ENCODE data around the gene CDK2. TPM values are rescaled to one million over a fixed set of nuclear protein-coding genes. Genes with fewer than 3 reads are reported as not detected.
"Not testable (repeated sequence)": the region's sequence is repeated elsewhere in the genome, so short reads cannot be mapped to it uniquely, and the experiment has no call there.

CDK2 gene
- total RNA-seq, 1 donor from 2014 or later, result 14.0 TPM

DNA sequence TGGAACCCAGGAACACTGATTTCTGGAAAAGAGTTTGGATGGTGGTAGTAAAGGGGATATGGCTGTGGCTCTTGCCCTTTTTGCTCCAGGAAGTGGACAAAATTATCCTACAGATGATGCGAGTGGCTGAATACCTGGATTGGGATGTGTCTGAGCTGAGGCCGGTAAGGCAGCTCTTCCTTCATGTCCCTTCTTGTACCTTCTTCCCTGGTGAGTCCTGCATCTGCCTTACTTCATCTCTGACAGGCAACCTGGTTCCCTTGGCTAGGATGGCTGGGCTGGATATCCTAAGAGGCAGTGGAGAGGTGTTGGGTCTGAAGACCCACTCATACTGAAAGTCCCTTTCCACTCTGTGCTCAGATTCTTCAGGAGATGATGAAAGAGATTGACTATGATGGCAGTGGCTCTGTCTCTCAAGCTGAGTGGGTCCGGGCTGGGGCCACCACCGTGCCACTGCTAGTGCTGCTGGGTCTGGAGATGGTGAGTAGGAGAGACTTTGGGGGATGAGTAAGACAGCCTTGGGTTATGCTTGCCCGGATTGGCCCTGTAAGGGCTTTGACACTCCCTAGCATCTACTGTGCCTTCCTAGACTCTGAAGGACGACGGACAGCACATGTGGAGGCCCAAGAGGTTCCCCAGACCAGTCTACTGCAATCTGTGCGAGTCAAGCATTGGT is 27.7 kb upstream of the CDK2 start:
- DNase-seq, result no peak

DNA sequence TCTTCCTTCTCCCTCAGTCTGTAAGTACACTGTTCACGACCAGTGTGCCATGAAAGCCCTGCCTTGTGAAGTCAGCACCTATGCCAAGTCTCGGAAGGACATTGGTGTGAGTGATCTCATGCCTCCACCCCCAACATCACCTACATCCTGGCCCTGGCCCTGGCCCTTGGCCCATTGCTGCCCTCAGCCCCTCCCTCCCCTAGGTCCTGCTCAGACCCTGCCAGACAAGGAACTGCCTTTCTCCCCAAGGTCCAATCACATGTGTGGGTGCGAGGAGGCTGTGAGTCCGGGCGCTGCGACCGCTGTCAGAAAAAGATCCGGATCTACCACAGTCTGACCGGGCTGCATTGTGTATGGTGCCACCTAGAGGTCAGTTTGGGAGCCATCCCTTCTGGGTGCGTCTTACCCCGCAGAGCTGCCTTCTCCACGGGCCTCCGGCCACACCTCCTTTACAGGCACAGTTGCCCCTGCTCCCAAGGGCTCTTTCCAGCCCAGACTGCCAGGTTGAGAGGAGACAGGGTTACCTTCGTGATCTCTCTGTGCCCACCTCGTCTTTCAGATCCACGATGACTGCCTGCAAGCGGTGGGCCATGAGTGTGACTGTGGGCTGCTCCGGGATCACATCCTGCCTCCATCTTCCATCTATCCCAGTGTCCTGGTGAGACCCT is 26.4 kb upstream of the CDK2 start:
- peak; percentile 91 for DNase-seq

DNA sequence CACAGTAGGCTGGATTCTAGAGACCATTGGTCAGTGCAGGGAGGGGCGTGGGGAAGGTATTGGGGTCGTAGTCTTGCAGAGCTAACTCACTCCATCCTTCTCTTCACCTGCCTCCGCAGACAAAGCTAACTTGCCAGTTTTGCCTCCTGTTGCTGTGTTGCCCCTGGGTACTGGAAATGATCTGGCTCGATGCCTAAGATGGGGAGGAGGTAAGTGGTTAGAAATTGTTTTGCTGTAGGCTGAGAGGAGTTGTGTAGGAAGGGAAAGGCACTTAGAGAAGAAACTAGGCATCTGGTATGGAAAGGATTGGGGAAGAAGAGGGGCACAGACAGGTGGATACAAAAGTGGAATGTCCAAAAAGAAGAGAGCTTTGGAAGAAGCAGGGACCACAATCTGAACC is 24.6 kb upstream of the CDK2 start:
- DNase-seq, result no peak

DNA sequence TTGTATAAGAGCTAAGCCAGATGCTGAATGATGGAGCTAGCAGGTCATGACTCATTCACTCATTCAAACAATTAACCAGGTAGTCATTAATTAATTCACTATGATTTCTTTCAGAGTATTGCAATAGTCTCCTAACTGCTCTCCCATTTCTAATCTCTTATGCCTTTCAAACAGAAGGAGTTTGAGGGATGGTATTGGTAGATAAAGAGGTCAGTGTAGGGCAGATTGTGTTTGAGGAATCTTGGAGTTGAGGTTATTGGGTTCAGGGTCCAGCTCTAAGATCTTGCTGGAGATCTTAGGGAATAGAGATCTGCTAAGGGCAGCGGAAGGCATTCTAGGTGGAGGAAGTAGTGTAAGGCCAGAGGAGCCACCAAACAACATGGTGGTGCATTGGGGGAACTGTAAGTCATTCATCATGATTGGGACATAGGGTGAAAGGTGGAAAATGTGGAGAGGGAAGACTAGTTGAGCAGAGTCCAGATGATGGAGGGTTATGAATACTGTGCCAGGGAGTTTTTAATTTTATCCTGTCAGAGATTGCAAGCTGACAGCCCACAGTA is 24.0 kb upstream of the CDK2 start:
- no peak for DNase-seq

DNA sequence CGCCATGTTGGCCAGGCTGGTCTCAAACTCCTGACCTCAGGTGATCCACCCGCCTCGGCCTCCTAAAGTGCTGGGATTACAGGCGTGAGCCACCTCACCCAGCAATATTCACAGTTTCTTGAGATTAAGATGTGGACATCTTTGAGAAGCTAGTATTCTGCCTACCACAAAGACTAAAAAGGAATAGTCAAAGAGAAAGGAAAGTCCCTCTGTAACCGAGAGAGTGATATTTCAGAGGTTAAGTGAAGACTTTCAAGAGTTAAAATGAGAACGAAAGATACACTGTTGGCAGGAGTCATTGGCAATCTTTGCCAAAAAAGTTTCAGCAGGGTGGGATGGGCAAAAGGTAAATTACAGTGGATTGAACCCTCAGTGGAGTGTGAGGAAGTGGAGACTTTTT is 20.1 kb upstream of the CDK2 start:
- DNase-seq, result no peak

DNA sequence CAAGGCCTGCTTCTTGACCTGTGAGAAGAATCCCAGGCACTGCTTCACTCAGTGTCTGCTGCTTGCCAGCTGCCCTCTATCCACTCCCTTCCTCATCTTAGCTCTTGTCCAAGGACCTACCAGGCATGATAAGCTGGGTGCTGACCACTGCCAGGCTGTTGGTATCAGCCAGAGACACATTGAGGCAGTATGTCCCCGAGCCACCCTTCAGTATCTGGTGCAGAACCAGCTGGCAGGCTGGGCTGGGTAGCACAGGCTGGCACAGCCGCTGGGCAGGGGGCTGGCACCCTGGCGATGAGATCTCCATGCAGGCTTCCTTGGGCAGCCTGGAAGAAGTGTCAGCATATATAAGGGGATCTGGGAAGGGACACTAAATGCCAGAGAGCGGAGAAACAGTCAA is 11.3 kb upstream of the CDK2 start:
- DNase-seq, result no peak

DNA sequence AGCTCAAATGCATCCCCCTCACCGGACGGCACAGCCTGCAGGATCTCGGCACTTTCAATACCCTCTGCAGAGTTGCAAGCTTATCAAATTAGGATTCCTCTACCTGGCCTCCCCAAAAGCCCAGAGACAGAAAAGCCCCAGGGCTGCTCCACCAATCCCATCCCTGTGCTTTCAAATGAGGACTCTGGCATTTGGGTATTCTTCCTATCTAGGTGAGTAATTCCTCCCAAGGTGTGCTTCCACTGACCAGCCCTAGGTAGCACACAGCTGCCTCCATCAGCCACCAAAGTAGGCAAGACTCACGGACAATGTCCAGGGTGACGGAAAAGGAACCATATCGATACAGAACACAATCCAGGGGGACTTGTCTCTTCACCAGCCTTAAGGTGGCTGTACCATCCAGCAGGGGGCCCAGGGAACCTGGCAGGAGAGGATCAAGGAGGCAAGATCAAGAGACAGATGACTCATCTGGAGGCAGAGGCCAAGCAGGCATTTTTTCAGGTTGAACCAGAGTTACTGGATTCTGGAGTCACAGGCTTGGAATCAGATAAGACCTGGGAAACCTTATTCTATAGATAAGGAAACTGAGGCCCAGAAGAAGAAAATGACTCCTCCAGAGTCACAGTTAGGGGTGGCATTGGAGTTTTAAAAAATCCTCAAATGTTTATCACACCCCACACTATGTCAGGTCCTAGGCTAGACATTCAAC is 10.7 kb upstream of the CDK2 start:
- no peak for DNase-seq

DNA sequence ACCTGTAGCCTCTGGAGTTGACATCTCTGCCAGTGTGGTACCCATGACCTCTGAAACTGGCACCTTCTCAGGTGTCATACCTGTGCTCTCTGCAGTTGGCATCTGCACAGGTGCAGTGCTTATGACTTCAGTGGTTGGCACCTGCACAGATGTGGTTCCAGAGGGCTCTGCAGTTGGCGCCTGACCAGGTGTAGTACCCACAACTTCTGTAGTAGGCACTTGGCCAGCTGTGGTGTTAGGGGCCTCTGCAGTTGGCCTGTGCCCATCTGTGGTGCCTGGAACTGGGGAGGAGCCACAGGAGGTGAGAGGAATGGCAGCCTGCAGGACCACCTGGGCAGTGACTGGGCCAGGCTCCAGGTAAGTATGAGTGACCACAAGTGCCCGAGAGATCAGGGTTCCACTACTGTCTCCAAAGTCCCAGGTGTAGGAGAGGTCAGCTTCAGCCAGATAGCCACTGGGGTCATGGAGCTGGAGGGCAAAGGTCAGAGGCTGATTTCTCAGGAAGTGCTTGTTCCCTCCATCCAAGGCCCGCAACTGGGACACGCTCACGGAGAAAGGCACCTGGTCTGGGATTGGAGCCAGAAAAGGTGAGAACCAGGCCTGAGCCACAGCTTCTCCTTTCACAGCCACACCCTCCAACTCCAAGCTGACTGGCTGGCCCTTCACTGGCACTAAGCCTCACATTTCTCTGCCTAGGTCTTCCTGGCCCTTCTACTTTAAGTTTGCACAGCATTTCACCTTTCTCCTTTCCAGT is 9.3 kb upstream of the CDK2 start:
- DNase-seq, result no peak

DNA sequence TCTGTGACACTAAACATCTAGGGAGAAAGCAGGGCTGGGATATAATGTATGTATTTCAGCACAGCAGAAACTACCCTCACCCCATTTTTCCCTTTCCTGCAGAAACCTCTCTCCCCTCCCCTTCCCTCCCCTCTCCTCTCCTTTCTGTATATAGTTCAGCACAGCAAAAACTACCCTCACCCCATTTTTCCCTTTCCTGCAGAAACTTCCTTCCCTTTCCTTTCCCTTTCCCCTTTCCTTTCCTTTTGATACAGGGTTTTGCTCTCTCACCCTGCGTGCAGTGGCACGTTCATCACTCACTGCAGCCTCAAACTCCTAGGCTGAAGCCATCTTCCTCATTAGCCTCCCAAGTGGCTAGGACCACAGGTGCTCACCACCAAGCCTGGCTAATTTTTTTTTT is 2.9 kb upstream of the CDK2 start:
- no peak for DNase-seq

DNA sequence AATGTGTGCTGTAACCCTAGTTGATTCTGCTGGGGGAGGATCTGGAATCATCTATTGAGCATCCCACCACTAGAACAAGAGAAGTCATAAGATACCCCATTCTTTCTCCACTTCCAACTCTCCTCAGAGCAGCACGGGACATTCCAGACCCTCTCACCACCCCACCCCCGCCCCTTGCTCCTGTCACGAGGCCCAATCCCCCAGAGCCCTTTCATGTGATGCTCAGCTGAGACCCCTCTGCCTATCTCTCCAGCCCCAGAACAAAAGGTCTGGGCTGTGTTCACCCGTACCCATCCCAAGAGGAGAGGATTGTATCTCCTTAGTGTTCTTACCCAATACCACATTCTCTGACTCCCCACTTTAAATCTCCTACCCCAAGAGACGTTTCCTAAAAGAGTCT is 1.4 kb upstream of the CDK2 start:
- no peak for DNase-seq

DNA sequence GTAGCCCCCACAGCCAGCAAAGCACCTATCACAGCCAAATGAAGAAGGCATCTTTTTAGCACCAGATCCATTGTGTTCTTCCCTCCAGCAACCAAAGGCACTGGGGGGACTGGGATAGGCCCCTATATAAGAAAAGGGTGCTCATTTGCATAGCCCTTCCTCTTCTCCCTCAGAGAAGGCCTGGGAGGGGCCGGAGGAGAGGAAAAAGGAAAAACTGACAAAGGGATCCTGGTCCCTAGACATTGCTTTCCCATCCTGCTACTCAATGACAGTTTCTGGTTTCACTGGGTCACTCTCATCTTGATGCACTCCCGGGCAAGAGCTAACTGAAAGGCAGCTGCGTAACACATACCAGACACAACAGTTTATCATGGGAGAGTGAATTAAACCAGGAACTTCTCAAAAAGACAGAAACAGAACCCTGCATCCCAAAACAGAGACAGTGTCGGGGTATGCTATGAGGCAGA is 656 bp upstream of the CDK2 start, which contains the start of gene PMEL:
Gene PMEL (minus strand): TSS at position 102 of the 467 bp plus-strand sequence. CDS start 31 bp downstream, at position 71.
- DNase-seq, result no peak

DNA sequence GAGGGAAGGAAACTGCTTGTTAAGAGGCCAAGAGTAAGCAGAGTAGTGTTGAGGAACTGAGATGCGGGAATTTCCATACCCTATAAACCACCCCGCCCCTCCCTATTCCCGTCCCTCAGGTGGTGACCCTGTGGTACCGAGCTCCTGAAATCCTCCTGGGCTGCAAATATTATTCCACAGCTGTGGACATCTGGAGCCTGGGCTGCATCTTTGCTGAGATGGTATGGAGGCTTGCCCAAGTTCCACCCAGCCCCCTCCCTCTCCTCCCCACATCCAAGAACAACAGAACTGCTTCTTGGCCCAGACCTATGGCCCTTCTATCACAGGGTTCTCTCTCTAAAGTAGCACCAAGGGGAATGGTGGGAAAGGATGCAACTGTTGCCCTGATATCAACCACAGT is 2.7 kb downstream of the CDK2 start:
- peak; percentile 15 for DNase-seq

DNA sequence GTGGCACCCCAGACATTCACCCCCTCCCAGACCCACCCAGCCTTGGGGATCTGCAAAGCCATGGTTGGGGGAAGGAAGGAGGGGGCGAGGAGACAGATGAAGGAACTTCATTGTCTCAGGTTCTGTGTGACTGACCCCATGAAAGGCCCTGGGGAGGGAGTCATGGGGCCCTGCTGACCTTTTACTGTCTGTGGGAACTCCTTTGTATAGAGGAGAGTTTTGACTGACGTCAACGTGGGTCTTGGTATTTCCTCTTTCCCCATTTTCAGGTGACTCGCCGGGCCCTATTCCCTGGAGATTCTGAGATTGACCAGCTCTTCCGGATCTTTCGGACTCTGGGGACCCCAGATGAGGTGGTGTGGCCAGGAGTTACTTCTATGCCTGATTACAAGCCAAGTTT is 4.1 kb downstream of the CDK2 start:
- no peak for DNase-seq

DNA sequence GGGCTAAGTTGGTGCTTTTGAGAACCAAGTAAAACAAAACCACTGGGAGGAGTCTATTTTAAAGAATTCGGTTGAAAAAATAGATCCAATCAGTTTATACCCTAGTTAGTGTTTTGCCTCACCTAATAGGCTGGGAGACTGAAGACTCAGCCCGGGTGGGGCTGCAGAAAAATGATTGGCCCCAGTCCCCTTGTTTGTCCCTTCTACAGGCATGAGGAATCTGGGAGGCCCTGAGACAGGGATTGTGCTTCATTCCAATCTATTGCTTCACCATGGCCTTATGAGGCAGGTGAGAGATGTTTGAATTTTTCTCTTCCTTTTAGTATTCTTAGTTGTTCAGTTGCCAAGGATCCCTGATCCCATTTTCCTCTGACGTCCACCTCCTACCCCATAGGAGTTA is 5.4 kb downstream of the CDK2 start:
- no peak for DNase-seq

DNA sequence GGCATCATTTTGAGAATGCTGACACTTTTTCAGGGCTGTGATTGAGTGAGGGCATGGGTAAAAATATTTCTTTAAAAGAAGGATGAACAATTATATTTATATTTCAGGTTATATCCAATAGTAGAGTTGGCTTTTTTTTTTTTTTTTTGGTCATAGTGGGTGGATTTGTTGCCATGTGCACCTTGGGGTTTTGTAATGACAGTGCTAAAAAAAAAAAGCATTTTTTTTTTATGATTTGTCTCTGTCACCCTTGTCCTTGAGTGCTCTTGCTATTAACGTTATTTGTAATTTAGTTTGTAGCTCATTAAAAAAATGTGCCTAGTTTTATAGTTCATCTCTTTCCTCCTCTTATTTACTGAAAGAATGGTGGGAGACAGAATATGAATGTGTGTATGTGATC is 5.8 kb downstream of the CDK2 start:
- no peak for DNase-seq

DNA sequence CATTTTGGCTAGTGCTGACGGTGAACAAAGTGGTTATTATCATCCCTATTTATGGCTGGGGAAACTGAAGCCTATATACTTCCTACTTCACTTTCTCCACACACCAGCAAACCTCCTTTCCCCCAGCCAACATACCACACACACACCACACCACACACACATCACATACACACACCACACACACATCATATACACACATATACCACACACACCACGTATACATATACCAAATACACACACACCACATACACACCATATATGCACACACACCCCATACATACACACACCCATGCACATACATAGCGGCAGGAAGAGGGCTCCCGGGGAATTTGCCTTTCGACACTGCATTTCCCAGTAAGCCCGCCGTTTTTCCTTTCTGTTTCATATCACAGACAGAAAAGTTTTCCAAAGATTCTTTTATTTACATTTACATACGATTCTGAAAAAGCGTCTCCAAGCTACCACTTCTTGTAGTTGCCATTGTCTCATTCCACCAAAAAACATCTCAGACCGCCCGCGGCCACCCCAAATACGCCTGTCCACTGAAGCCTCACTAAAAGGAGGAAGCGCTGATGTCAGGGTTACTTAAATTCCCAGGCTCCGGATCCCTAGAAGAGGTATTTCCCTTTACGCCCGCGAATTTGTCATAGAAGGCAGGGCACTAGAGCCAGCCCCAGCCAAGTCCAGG is 6.4 kb downstream of the CDK2 start:
- DNase-seq, result no peak

DNA sequence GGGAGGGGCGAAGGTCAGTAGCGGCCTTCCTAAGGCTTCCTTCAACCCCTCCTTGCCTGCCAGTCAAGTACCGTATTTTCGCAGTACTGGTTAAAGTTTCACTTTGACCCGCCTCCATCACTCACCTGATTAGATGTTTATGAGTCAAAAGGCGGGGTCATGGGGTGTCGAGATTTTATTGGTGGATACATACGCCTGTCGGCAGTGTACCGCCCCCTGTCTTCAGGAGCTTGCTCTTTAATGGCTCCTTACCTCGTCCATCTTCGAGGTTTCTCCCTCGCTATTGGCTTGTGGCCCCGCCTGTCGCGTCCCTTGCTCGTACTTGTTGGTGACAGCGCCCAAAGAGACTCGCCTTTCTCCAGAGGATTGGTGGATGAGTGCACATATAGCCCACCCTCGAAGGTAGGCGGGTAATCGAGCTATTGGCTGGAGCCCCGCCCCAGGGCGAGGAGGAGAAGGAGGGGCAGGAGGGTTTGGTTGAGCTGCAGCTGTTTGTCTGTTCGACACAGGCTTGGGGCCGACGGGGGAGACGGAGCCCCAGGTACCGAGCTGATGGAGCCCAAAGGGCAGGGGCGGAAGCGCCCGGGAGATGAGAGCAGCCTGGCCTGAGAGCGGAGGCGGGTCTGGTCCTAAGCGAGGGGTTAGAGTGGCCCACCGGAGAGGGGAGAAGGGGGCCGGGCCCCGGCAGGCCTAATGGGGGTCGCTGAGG is 7.1 kb downstream of the CDK2 start, which contains the start of gene RAB5B:
Gene RAB5B (plus strand): TSS at position 480 of the 709 bp plus-strand sequence. CDS start 12,883 bp downstream, outside the sequence.
- DNase-seq, result peak; percentile 100

DNA sequence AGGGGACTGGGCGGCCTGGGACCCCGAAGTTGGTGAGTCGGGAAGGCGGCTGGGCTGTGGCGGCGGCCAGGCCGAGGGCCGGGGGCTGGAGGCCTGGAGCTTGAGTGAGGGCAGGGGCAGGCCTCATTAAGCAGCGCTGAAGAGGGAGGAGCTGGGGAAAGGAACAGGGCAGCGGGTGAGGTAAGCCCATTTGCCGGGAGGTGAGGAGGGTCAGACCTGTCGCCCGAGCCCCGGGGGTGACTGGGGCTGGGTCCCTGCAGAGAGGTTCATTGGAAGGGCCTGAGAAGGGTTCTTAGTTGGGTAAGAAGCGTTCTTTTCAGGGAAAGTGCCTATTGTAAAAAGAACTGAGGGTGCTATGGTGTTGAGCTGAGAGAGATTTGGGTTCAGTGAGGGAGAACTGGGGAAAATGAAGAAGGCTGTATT is 7.7 kb downstream of the CDK2 start:
- peak; percentile 60 for DNase-seq

DNA sequence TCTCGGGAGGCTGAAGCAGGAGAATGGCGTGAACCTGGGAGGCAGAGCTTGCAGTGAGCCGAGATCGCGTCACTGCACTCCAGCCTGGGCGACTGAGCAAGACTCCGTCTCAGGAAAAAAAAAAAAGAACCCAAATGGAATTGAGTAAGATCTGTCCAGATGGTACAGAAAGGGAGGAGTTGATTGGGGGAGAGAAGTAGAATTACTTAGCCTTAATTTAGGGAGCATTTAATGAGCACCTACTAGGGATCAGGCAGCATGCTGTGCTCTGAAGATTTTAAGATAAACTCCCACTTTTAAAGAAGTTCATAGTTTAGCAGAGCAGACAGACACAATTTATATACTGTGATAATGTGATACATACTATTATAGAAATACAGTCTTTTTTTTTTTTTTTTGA is 11.8 kb downstream of the CDK2 start:
- DNase-seq, result no peak

DNA sequence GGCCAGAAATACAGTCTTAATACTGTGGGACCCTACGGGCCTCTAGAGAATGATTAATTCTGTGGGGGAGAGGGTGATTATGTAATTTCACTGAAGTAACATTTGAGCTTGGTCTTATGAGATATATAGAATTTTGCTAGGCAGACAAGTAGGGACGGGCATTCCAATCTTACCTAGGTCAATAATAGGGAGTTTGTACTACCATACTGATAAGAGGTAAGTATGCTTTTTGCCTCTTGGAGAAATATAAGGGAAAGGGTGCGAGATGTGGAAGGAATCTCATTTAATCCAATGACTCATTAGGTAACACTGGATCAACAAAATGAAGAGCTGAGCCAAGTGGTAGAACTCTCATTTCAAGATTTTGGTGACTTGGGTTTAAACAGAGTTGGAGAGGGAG is 12.4 kb downstream of the CDK2 start:
- DNase-seq, result no peak

DNA sequence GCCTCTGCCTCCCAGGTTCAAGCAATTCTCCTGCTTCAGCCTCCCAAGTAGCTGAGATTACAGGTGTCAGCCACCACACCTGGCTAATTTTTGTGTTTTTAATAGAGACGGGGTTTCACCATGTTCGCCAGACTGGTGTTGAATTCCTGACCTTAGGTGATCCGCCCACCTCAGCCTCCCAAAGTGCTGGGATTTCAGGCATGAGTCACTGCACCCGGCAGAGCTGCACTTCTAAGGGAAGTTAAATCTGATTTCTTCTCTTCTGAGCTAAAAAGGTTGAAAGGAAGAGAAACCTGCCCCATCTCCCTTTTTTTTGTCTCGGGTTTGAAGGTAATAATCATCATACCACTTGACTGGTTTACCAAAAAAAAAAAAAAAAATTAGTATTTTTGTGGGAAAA is 15.3 kb downstream of the CDK2 start:
- DNase-seq, result not testable (repeated sequence)

Data from tongue (tissue), 2 donors.